T-helper 22 cell (primary cell): Measurements from ENCODE around the gene PREX1.
A peak's percentile ranks its signal among the peaks of the same experiment; 100 is the strongest.
"Not testable (repeated sequence)": the region's sequence is repeated elsewhere in the genome, so short reads cannot be mapped to it uniquely, and the experiment has no call there.

Experiments used
- DNase-seq: peaks from one replicate; pipeline ENCODE4 v3.0.0-alpha.2; 2020; ENCODE audit warnings: low read depth

Gene PREX1

DNA sequence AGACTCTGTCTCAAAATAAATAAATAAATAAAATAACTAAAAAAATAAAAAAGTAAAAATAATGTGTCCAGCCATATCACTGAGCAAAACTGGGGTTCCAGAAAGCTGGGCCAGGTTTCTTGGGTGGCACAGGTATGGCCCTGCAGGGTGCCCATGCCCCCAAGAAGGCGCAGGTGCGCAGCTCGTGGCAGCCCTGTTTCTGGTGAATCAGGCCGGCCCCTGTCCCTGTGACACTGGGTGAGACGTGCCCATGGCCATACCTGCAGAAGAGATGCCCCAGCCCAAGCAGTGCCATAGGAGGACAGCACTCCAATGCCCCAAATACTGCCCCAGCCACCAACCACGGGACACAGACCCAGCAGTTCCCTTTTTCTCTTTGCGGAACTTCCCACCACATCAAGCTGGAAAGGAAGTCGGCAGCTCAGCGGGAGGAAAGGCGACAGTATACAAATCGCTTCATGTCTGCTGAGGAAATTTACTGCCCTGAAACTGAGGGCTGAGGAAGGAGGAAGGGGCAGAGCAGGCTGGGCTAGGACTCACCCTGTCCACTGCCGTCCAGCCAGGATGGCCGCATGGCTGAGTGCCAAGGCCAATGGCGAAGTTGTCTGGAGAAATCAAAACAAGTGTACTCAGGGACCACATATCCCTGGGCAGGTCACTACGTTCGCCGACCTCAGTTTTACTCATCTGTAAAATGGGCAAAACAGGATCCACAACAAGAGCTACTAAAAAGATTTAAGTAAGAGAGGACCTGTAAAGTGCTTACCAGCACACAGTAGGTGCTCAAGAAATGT, 55.4 kb downstream of the PREX1 start:
- DNase-seq, result no peak

DNA sequence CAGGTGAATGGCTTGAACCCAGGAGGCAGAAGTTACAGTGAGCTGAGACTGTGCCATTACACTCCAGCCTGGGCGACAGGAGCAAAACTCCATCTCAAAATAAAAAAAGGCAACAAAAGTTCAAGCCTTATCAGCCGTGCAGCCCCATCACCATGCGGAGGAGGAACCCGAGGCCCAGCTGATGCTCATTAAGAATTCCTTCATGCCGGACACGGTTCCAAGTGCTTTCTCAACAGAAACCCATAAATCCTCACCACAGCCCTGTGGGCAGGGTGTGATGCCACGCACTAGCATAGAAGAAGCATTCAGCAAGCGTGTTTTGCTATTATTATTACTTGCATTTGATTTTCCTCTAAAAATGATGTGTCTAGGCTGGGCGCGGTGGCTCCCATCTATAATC, 56.3 kb downstream of the PREX1 start:
- no peak for DNase-seq

DNA sequence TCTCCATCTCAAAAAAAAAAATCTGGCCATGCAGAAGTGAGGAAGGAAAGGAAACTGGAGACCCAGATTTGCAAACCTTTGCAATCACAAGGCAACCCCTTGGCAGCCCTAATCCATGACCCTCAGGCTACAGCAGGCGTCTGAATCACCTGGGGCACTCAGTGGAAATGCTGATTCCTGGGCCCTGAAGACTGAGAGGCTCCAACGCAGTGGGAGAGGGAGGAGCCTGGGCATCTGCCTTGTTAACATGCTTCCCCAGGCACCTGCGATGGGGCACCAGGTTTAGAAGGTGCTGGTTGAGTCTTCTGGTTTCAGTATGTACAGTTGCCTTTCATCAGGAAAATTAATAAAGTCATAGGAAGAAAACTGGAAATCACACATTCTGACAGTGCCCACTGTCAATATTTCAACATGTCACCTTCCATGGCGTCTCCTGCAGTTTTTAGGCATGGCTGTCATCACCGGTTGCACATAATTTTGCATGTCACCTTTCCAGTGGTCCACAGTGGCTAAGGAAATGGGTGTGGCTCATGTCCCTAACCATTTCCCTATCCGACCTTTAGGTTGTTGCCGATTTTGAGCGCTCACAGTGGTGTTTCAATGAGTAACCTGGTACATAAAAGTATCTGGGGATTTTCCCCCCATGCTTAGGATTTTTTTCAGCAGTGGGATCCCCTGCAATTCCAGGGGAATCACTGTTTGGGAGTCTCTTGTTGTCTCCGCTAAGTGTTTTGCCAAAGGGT, 56.9 kb downstream of the PREX1 start:
- no peak for DNase-seq

DNA sequence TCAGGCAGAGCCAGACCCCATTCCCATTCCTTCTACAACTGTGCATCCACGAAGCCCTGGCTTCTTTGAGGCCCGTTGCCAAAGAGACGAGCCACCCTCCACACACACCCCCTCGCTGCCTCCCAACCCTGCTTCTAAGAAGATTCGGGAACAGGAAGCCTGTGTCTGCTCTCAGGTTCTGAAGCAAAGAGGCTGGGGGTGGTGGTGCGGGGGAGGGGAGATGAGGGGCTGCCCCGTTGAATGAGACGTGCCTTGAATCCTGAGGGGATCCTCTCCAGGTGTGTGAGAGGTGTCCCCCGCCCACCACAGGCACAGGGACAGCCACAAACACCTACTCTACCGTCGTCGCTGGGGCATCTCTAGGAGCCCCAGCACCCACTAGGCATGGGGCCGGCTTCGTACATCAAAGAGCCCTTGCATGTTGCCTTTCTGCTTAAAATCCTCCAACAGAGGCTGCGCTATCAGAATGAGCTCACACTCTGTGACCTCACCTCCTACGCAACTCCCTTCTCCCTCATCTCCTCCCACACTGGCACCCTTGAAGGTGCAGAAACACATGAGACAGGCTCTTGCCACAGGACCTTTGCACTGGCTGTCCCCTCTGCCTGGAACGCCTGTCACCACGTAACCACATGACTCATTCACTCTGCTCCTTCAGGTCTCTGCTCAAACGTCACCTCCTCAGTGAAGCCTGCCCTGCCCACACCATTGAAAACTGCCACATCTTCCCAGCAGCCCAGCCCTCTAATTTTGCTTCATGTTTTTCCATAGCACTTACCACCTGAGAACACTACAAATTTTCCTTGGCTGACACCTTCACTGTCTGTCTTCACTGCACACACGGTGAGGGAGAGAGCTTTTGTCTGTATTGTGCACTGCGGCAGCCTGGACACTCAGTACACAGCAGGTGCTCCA, 58.5 kb downstream of the PREX1 start:
- peak; percentile 92 for DNase-seq

DNA sequence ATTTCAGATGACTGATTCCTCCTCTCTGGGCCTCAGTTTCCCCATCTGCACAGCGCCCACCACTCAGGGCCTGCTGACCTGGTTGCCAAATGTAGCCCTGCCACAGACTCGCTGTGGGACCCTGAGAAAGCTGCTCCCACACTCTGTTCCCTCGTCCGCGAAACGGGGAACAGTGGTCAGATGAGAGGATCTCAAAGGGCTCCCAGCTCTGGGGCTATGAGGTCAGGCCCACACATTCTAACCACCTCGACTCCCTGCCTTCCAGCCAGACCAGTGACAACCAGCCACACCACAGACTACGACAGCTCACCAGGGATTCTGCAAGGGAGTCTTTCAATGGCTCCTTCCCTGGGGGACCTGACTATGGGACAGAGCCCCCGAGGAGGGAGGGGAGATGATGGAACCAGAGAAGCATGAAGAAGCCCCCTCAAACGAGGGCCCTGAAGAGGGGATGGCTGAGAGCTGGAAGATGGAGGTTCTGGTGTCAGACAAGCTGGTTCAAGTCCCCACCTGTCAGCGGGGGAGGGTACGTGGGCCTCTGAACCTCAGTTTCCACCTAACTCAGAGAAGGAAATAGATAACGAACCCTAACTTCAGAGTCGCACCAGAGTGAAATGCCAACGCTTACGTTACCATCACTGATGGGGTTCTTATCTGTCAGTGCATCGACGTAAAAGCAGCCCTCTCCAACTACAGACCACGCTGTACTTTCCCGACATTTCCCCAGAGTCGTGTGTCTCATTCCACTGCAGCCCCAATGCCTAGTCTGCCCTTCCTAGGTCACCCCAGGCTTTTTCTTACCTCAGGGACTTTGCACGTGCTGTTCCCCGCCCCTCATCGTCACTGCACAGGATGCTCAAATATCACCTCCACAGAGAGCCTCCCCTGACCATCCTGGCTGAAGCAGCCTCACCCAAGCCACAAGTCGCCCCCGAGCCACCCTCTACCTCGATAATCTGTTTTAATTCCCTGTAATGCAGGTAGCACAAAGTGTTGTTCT, 60.5 kb downstream of the PREX1 start:
- DNase-seq, result peak; percentile 63

DNA sequence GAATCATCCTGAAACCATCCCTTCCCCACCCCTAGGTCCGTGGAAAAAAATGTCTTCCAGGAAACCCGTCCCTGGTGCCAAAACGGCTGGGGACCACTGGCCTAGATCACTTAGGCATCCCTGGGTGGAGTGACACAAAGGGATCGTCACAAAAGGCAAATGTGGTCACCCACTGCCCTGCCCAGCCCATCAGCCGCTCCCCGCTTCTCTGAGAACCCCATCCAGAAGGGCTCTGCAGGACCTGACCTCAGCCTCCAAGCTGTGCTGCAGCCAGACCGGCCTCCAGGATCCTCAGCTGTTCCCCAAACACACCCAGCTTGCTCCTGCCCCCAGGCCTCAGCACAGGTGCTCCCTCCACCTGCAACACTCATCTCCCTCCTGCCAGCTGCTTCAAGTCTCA, 61.6 kb downstream of the PREX1 start:
- DNase-seq, result no peak

DNA sequence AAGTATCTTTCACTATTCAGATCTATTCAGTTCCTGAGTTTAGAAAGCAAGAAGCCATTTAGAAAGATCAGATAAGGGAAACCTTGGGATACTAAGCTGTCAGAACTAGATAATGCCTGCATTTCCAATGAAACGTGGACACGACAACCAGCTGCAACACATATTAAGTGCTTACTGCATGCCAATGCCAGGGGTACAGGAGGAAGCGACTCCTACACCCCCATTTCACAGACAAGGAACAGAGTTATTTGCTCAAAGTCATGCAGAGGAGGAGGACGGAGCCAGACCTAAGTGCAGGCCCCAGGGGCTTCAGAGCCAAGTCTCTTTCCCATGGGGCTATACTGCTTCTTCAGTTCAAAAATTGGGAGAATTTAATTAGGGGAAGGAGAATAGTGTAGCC, 62.4 kb downstream of the PREX1 start:
- DNase-seq, result no peak

DNA sequence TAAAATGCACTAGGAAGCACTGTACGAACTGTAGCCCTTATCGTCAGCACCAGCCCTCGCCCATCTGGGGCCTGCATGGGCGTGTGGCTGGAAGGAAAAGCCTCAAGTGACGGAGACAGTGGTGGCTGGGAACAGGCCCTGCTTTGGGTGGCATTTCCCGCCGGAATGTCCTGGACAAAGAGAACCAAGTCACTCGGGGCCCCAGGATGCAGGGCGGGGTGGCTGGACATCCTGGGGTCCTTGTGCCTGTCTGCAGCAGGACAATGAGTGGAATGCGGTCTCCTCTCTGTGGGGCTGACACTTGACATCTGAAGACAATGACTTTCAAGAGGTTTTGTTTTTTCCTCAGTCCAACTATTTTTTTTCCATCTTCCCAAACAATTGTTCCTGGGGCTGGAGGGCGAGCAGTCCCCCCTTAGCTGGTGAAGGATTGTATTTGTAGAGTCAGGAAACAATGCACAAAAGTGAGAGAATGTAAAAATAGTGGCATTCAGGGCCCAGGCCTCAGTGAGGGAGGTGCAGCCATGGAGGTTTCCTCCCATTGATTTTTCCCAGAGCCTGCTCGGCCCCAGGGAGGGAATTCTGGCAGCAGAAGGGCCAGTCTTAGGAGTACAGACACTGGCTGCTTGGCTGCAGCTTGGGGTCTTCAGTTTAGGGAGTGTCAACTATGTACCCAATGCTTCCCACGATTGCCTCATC, 64.4 kb downstream of the PREX1 start:
- DNase-seq, result no peak

DNA sequence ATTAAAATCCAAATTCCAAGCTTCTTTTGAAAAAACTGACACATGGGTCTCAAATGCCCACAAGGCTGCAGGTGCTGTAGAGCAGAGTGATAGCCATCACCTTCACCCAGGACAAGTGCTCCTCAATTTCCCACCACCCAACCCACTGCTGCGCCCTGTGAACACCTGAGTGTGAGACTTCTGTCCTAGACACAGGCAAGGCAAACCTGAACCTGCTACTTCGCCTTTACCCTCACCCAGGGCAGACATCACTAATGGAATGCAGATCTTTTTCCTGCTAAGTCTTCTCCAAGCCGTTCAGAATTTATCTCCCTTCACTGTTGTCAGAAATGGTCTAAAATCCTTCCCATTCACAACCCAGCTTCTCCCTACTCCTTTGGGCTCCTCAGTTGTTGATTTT, 65.9 kb downstream of the PREX1 start:
- no peak for DNase-seq

DNA sequence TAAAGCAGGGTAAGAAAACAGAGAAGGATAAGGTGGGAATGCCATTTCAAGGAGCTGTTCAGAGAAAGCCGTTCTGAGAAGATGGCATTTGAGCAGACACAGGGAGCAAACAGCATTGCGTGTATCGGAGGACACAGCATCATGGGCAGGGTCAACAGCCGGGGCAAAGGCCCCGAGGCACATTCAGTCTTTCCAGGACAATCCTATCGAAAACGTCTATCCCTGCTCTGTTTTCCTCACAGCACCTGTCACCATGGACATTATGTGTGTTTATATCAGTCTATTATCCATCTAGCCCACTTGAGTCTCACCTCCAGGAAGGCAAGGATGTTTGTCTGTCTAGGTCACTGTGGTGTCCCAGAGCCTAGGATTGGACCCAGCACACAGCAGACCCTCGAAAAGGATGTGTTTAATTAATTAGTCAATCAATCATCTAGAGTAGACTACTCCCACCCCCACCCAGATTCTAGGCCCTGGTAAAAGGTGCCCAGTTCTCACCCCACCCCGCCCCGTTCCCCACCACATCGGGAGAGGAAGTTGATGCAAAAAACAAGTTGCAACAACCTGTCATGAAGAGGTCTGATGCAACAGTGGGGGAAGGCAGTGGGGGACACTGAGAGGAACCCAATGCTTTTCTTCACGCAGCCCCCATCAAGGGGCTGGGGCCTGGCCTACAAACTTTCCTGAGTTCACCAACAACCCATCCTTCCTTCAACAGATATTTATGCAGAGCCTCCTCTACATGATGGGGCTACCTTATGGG, 66.6 kb downstream of the PREX1 start:
- peak; percentile 53 for DNase-seq

DNA sequence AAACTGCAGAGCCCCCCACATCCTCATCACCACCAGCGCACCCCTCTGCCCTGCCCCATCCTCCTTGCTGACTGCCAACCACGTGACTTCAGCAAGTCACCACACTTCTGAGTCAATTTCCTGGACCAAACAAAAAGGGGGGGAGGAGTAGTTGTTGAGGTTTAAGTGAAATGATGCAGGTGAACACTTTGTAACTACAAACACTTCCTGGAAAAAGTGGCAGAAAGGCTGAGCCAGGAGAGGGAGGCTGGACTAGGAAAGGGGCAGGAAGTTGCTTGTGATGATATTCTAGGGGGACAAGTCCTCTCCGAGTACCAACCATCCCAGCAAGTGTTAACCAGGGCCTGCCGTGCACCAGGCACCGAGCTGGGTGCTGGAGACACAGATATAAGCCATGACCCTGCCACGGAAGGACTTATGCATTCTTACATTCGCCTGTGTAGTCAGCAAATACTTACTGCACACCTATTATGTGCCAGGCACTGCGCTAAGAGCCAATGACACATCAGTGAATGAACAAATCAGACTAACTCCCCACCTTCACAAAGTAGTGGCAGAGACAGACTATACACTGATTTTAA, 67.3 kb downstream of the PREX1 start:
- DNase-seq, result peak; percentile 82

DNA sequence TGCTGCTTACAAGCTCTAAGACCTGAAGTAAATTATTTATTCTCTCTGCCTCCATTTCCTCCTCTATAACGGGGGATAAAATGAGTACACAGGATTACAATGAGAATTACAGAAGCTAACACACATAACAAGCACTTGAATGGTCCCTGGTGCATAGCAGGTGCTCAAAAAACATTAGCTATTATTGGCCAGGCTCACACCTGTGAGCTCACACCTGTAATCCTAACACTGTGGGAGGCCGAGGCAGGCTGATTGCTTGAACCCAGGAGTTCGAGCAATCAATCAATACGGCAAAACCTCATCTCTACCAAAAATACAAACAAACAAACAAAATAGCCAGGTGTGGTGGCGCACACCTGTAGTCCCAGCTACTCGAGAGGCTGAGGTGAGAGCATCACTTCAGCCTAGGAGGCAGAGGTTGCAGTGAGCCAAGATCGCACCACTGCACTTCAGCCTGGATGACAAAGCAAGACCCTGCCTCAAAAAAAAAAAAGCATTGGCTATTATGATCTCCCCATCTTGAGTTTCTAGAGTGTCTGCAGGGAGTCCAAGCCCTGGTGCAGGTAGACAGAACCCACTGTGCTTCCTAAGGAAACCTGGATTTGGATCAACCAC, 68.1 kb downstream of the PREX1 start:
- DNase-seq, result no peak

DNA sequence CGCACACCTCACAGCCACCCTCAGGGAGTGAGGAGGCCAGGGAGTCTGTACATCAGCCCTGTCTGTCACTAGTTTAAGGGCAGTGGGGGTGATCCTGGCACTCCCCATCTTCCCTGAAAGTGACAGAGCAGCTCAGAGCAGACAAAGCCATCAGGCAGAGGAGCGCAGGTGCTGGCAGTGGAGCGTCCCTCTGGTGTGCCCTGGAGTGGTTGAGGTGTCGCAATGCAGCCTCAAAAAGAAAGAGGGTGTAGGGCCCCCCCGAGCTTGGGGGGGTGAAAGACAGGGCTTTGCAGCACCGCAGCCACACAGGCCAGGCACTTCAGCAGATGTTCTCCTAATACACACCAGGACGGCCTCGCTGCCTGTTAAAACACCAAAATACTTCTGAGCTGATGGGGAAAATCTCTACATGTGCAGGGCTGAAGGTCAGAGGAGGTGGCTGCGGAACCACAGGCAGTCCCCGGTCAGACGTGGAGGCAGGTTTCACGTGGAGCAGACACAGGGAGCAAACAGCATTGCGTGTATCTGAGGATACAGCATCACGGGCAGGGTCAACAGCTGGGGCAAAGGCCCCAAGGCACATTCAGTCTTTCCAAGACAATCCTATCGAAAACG, 69.5 kb downstream of the PREX1 start:
- no peak for DNase-seq

DNA sequence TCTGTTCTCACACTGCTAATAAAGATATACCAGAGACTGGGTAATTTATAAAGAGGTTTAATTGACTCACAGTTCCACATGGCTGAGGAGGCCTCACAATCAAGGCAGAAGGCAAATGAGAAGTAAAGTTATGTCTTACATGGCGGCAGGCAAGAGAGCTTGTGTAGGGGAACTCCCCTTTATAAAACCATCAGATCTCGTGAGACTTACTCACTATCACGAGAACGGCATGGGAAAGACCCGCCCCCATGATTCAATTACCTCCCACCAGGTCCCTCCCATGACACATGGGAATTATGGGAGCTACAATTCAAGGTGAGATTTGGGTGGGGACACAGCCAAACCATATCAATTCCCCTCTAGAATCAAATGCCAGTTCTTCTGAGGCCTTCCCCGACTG, 71.0 kb downstream of the PREX1 start:
- not testable (repeated sequence) for DNase-seq

DNA sequence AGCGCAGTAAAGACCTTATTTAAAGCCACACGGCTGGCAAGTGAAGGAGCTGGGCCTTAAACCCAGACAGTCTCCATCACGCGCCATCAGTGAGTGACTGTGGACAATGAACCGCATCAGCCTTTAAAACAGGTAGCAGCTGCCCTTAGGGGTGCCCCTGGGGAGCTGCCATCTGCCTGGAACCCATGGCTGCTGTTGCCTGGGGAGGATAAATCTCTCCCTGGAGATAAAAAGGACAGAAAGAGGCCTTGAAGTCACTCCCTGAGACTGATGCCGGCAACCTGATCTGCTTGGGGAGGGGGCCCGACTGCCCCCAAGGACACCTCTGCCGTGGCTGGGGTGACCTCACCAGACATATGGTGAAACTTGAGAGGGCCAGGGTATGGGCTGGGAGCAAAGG, 73.5 kb downstream of the PREX1 start:
- DNase-seq, result no peak

DNA sequence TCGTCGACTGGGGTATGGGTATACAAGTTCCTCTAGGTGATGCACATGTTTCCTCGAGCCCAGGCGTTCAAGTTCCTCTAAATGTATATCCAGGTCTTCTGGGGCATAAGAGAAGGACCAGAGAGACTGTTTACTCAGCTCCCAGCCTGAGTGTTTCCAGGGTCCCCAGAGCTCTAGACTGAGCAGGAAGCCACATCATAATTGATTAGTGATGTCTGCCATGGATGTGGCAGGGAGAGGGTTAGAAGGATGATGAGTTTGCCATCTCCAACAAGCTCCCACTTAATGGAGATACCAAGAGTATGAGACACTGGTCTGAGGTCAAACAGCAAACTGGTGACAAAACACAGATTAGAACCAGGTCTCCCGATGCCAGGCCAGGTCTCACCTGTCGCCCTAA, 74.8 kb downstream of the PREX1 start:
- no peak for DNase-seq

DNA sequence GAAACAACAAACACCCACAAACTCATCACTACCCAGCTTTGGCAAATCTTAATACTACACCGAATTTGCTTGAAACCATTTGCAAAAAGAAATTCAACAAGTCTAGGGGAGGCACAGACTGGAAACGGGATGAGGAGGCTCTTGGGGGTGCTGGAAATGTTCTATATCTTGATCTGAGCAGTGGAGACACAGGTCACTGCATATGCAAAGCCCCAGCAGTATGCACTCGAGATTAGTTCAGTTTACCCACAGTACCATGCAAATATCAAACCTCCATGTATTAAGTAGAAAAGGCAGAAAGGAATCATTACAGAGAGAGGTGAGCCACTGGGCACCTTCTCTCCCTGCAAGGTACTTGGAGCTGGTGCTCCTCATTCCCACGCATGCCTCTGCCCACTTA, 75.9 kb downstream of the PREX1 start:
- DNase-seq, result no peak

DNA sequence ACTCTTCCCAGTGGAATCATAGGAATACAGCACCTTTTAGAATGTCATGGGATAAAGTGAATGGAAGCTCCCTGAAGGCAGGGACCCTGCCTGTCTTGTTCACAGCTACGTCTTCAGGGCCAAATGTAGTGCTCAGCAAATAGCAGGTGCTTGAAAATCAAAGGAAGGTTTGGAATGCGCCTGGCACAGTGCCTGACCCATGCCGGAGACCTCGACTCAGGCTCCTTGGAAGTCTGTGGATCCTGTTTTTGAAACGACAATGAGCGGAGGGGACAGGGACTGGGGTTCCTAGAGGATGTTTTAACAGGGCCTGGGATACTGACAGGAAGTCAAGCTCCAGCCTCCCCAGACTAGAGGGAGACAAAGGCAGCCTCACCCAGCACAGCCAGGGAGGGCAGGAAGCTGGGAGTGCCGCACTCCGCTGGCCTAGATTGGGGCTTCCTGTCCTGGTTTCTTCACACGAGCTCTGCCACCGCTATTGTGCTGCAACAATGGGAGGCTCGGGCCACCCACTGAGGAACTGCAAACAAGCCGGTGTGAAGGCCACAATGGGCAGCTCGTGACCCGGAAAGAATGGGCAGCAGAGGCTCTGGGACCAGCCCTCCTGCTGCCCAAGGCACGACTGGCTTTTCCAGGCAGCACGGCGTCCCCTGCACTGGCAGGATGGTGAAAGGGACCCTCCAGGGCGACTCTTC, 76.7 kb downstream of the PREX1 start:
- DNase-seq, result peak; percentile 49
